DOHH2 (cell line): ENCODE results near the gene FAM20A.

ENCODE experiments used
- H3F3A ChIP-seq: fragments of 200-600 bp; sonication (generic), shearing (Covaris generic); 2 replicates; pipeline ENCODE4 v1.6.0; 2016; ENCODE audit warnings: antibody characterized with exemption, mild to moderate bottlenecking; ENCODE audit not compliant: control insufficient read depth, insufficient read depth
- H3K27ac ChIP-seq: fragments of 200-600 bp; sonication (generic); 2 replicates; pipeline ENCODE4 v1.5.1; 2014; ENCODE audit warnings: low read depth, mild to moderate bottlenecking, low read length, moderate library complexity
- H3K27me3 ChIP-seq: fragments of 200-600 bp; sonication (generic); 2 replicates; pipeline ENCODE4 v1.6.1; 2014; ENCODE audit warnings: mild to moderate bottlenecking, low read length, mixed read lengths; ENCODE audit not compliant: control insufficient read depth
- H3K36me3 ChIP-seq: fragments of 200-600 bp; sonication (generic); 2 replicates; pipeline ENCODE4 v1.6.1; 2014; ENCODE audit warnings: mild to moderate bottlenecking, low read length, moderate library complexity, mixed read lengths; ENCODE audit not compliant: control insufficient read depth
- H3K4me1 ChIP-seq: fragments of 200-600 bp; sonication (generic); 2 replicates; pipeline ENCODE4 v1.6.1; 2014; ENCODE audit warnings: mild to moderate bottlenecking, low read length, mixed read lengths; ENCODE audit not compliant: control insufficient read depth
- H3K4me2 ChIP-seq: fragments of 200-600 bp; sonication (generic); 2 replicates; pipeline ENCODE4 v1.6.0; 2014; ENCODE audit warnings: mild to moderate bottlenecking, low read length, moderate library complexity
- H3K4me3 ChIP-seq: fragments of 200-600 bp; sonication (generic); 2 replicates; pipeline ENCODE4 v1.5.1; 2014; ENCODE audit warnings: mild to moderate bottlenecking, low read length, mixed read lengths
- H3K79me2 ChIP-seq: fragments of 200-600 bp; sonication (generic); 2 replicates; pipeline ENCODE4 v1.6.1; 2014; ENCODE audit warnings: mild to moderate bottlenecking, low read length, mixed read lengths; ENCODE audit not compliant: control insufficient read depth
- H3K9me2 ChIP-seq: fragments of 200-600 bp; sonication (generic); replicated peaks from 2 replicates; pipeline ENCODE4 v1.6.1; 2014; ENCODE audit warnings: mild to moderate bottlenecking, low read length, mixed read lengths; ENCODE audit not compliant: control insufficient read depth
- H3K9me3 ChIP-seq: fragments of 200-600 bp; sonication (generic); 2 replicates; pipeline ENCODE4 v1.6.1; 2014; ENCODE audit warnings: antibody characterized with exemption, low read length, mixed read lengths; ENCODE audit not compliant: control insufficient read depth, insufficient read depth
- H4K20me1 ChIP-seq: fragments of 200-600 bp; sonication (generic); 2 replicates; pipeline ENCODE4 v1.6.0; 2014; ENCODE audit warnings: low read depth, mild to moderate bottlenecking, antibody characterized with exemption, low read length, moderate library complexity; ENCODE audit not compliant: control insufficient read depth, insufficient read depth
- EZH2phosphoT487 ChIP-seq: fragments of 200-600 bp; sonication (generic); IDR thresholded peaks from 2 replicates; pipeline ENCODE4 v1.6.1; 2017; ENCODE audit warnings: borderline replicate concordance, mild to moderate bottlenecking, antibody characterized with exemption, low read length, moderate library complexity, mixed read lengths
- TF ChIP-seq, protein P1 (sequence below): fragments of 200-600 bp; sonication (generic); IDR thresholded peaks from one replicate; pipeline ENCODE4 v1.5.1; 2014; ENCODE audit warnings: antibody characterized with exemption, mild to moderate bottlenecking, low read depth, low read length; ENCODE audit not compliant: poor library complexity, severe bottlenecking

FAM20A gene

DNA sequence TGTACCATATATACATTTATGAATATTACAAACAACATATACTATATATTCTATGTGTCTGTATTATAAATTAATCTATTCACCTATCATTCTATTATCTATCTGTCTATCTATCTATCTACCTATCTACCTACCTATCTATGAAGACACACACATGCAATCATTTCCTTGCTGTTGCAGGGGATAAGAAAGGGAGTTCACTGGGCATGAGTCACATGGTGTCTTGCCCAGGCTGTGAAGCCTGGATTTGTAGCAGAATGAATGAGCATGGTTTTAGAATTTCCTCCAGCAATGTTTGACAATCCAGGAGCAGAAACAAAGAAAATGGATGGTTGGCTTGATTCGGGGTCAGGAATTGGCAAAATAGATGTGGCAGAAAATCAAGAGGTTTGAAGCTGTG lies 23.2 kb upstream of the FAM20A start:
- H3K27me3 ChIP-seq: no peaks in the 10 kb centered on the region
- no peaks in the 10 kb centered on the region for H3K9me3 ChIP-seq
- H3F3A ChIP-seq: no peaks in the 10 kb centered on the region
- H3K27ac ChIP-seq: no peak overlapping the region
- no peaks in the 10 kb centered on the region for H3K36me3 ChIP-seq
- no peaks in the 10 kb centered on the region for H4K20me1 ChIP-seq
- no peak overlapping the region for H3K4me2 ChIP-seq
- TF ChIP-seq EZH2phosphoT487: no peak
- TF ChIP-seq, protein P1, sequence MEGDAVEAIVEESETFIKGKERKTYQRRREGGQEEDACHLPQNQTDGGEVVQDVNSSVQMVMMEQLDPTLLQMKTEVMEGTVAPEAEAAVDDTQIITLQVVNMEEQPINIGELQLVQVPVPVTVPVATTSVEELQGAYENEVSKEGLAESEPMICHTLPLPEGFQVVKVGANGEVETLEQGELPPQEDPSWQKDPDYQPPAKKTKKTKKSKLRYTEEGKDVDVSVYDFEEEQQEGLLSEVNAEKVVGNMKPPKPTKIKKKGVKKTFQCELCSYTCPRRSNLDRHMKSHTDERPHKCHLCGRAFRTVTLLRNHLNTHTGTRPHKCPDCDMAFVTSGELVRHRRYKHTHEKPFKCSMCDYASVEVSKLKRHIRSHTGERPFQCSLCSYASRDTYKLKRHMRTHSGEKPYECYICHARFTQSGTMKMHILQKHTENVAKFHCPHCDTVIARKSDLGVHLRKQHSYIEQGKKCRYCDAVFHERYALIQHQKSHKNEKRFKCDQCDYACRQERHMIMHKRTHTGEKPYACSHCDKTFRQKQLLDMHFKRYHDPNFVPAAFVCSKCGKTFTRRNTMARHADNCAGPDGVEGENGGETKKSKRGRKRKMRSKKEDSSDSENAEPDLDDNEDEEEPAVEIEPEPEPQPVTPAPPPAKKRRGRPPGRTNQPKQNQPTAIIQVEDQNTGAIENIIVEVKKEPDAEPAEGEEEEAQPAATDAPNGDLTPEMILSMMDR: no peak
- no peaks in the 10 kb centered on the region for H3K9me2 ChIP-seq
- no peaks in the 10 kb centered on the region for H3K79me2 ChIP-seq
- H3K4me3 ChIP-seq: no peak overlapping the region
- no peaks in the 10 kb centered on the region for H3K4me1 ChIP-seq

DNA sequence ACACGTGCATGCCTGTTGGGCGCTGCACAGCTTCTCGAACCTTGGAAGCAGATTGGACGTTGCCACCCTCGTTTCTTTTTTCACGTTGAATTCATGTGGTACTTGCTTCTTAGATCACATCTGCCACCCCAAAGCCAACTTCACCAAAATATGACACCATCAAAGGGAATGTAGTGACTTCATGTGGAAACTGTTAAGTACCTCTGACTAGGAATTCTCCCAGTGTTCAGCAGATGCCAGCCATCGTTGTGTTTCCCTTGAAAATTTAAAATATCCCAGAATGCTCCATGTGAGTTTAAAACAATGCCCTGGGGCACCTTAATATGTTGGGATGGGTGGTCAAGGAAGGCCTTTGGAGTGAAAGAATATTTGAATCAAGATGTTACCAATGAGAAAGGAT lies 22.6 kb upstream of the FAM20A start:
- Histone ChIP-seq H3K79me2 (no peaks in the 10 kb centered on the region), H3K36me3 (no peaks in the 10 kb centered on the region), H3K9me3 (no peaks in the 10 kb centered on the region), H3K27ac (no peak overlapping the region), H3K4me3 (no peak overlapping the region), H3K4me1 (no peaks in the 10 kb centered on the region), H3K4me2 (no peak overlapping the region), H3F3A (no peaks in the 10 kb centered on the region), H3K9me2 (no peaks in the 10 kb centered on the region), H3K27me3 (peaks cover 1% of the 10 kb centered on the region; the same call in 1 of the 2 replicates), H4K20me1 (no peaks in the 10 kb centered on the region)
- TF ChIP-seq EZH2phosphoT487: no peak
- TF ChIP-seq, protein P1: no peak

DNA sequence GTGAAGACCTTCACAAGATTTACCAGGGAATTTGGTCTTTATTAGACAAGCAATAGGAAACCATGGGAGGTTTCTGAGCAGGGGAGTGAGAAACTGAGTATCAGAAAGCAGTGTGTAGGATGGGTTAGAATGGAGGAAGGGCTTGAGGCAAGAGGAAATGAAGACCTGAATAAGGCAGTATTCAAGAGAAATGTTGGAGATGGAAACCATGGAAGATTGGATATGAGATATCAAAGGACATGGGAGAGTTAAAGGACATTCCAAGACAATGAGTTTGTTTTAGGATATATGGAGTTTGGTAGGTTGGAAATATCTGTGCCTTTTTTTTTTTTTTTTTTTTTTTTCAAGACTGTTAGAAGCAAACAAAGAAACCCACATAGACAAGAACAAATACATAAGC lies 21.3 kb upstream of the FAM20A start:
- Histone ChIP-seq H3K4me3 (no peak overlapping the region), H3K9me3 (no peaks in the 10 kb centered on the region), H3K79me2 (no peaks in the 10 kb centered on the region), H3K36me3 (no peaks in the 10 kb centered on the region), H3K9me2 (no peaks in the 10 kb centered on the region), H3K4me1 (no peaks in the 10 kb centered on the region), H3K27me3 (peaks cover 3% of the 10 kb centered on the region; the same call in 1 of the 2 replicates), H3K27ac (no peak overlapping the region), H3F3A (no peaks in the 10 kb centered on the region), H3K4me2 (no peak overlapping the region), H4K20me1 (no peaks in the 10 kb centered on the region)
- TF ChIP-seq, protein P1: no peak
- TF ChIP-seq EZH2phosphoT487: no peak

DNA sequence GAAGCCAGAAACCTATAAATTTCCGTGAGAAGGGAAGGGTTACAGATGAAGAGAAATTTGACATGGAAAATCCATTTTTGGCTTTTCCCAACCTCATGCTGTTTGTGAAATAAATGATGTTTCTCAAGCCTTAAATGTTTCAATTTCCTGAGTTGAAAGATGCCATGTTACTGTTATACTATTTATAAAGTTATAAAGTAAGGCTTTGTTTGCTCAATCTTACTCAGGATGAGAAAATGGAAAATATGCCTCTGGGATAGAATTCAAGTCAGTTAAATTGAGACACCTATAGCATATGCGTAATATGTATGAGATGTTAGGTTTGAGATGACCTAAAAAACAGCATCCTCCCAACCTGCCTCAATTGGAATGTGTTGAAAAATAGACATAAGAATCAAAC lies 19.9 kb upstream of the FAM20A start:
- no peaks in the 10 kb centered on the region for H3K79me2 ChIP-seq
- H3K36me3 ChIP-seq: no peaks in the 10 kb centered on the region
- H4K20me1 ChIP-seq: no peaks in the 10 kb centered on the region
- H3F3A ChIP-seq: no peaks in the 10 kb centered on the region
- H3K4me1 ChIP-seq: no peaks in the 10 kb centered on the region
- no peak overlapping the region for H3K4me2 ChIP-seq
- no peak overlapping the region for H3K27ac ChIP-seq
- TF ChIP-seq, protein P1: no peak
- H3K9me2 ChIP-seq: no peaks in the 10 kb centered on the region
- H3K4me3 ChIP-seq: no peak overlapping the region
- peaks cover 3% of the 10 kb centered on the region; the same call in 1 of the 2 replicates for H3K27me3 ChIP-seq
- no peaks in the 10 kb centered on the region for H3K9me3 ChIP-seq
